ENCODE data around the gene DNAJA4.

- TF ChIP-seq CTCF (conservative IDR thresholded peaks at IDR 0.05; ENCODE audit: low read length) (no peak), EZH2phosphoT487 (IDR thresholded peaks at IDR 0.05; ENCODE audit: borderline replicate concordance) (no peak)
These were observed 46.9 kb downstream of the DNAJA4 start for GRCh38 chr15:78311292-78311691.

Measured in Loucy (cell line).